Cardiac atrium fibroblast (primary cell): ENCODE data around the gene CFAP61. TPM values are rescaled to one million over a fixed set of nuclear protein-coding genes. Genes with fewer than 3 reads are reported as not detected.

Experiments used
- total RNA-seq: library from RNA; depleted of rRNA; stranded (reverse); fragments of >200 nt; gene quantifications from 2 replicates; pipeline ENCODE4 v1.2.3, GENCODE V29; 2015

The CFAP61 gene, protein sequence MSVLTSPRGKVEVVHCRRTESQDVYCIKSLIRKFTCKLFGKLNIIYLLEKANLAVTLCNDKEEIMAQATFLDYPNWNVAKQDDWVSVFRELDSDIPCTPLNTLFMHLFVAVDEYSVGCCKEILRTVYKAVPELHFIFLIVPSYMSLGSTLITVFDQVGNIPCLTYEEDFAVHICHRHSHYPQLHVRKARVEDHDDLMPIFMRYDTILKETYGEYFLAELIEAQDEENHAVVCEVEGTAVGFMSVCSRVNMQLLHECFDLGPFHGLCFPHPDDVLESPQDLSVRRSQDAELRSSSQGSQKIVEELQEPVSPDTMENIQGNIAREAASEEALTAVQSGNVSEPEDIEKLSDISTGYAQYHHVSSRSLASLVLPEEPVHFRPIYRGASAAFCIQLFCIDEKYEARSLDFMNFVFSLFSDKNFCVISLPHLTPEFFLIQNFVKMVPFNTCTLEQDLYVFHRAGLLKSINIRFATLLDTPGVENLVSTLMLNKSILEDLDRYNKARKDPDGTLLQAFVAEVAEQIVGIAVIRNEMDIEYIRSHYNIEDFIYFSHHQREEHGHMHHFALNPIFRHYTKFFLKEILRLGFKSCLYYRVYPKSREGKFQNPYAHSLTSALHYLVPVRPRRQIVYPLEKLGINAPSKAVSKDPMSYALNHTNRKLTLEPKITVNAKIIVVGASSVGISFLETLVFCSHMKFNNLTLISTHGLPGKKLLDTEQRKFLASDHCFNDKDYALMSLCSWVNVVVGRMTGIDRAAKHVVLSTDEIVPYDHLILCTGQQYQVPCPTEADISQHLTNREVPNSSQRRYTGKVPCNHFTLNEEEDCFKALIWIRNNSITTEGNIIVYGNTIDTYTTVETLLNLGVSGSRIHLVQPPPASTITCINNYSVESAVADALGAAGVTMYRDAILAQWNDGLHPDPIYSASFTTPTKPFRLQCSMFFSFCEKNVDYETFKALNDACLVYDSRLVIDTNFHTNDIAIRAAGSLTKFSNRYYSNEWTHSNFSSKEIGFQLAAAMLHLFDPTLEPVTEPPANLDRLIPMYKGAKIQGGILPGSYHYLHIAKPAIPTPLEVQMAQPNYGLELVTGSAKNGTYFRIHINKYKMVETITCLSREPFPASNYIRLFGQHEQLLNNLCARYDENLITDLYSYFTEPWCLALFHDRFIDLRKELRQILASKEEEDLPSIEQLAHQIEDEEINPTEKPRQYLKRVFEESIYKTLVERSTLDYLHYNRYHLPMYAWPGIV
- total RNA-seq: not detected in 2 replicates

DNA sequence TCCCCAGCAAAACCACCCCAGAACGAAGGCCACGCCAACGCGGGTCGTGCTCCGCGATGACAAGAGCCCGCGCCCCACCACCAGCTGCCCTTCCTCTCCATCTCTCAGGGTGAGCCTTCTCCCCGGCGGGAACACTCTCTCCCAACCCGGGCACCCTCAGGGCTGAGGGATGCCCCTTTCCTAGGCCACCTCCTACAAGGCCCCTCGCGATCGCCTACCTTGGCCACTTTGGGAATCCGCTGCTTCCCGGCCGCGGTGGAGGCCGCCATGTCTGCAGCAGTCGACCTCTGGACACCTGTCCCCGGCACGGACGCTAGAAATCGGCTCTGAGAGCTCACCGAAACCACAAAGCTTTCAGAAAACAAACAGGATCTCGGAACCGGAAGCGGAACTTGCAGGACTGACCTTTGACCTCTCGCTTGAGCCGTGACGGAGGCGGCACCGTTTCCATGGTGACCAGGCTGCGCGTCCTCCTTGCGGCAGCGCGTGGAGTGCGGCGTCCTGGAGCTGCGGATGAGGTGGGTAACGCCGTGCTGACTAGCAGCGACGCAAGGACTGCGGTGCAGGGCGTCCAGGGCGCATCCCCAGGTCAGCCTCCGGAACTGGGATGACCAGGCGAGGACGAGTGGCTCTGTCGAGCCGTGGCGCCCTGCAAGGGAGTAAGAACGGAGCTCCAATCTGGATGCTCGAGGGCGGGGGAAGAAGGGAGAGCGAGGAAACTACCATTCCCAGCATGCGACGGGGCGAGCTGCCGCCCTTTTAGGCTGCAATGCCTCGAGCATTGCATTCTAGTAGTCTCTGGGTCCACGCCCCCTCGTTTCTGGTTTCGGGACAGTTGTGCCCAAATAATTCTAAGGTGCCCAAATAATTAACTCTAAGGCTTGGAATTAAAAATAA lies at the start of gene CFAP61, which contains the start of gene CRNKL1:
Gene CFAP61 (plus strand): TSS at position 459 of the 897 bp plus-strand sequence. CDS start 4,122 bp downstream, outside the sequence.
Gene CRNKL1 (minus strand): TSS at position 393 of the 897 bp plus-strand sequence. CDS start 124 bp downstream, at position 269.

DNA sequence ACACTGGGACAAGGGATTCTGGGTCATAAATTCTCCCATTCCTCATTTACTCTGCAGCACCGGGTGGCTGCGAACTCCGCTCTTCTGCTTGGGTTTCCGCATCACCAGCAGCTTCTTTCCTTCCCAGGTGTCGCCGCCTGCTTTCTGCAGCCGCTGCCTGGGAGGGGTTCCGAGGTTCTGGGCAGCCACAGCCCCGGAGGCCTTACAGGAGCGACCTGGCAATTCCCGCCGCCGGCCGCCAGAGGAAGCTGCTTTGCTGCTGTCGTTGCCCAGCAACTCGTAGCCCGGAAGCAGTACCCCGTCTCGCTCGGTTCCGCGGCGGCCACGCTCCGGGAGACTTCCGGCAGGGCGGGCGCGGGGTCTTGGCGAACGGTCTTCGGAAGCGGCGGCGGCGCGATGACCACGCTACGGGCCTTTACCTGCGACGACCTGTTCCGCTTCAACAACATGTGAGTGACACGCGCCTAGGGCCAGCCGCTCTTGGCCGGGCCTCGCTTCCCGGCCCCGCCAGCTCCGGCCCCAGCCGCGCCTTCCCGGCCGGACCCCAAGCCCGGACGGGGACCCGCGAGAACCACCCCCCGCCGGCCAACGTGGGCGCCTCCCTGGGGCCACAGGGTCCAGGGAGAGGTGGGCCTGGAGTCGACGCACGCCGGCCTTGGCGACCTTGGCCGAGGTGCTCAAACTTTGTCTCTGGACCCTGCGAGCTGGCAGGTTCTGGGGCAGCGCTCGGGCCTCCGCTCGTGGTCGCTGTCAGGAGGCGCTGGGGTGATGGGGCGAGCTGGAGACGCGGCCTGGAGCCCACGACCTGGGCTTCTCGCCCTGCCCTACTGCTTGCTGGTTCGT lies 35.1 kb upstream of the CFAP61 start, which contains the start of gene NAA20:
Gene NAA20 (plus strand): TSS at position 362 of the 843 bp plus-strand sequence. CDS start 35 bp downstream, at position 397.

DNA sequence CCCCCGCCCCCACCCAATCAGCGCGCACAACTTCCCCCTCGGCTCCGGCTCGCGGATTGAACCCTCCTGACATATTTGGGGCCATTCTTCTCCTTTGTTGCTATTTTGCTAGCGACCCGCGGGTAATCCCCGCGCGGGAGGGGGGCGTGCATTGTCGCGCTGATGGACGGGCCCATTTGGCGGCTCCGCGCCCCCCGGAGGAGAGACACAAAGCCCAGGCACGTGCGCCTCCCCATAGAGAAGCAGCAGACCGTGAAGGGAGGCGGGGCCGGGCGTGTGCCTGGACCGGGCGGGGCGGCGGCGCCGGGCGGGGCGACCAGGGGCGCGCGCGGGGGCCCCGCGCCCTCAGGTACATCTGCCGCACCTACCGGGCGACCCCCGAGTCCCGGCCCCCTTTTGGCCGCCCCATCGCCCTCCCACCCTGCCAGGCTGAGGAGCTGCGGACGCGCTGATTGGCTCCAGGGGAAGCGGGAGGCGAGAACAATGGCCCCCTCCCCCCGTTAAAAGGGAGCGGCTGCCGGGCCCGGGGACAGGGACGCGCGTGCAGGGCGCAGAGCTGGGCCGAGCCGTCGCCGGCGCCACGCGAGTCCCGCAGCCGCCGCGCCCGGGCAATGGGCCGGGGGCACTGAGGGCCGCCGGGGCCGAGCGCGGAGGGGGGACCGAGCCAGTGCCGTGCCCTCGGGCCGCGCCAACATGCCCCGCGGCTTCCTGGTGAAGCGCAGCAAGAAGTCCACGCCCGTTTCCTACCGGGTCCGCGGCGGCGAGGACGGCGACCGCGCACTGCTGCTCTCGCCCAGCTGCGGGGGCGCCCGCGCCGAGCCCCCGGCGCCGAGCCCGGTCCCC lies 315.5 kb downstream of the CFAP61 start, which contains the start of gene INSM1:
Gene INSM1 (plus strand): TSS at position 530 of the 843 bp plus-strand sequence. CDS start 164 bp downstream, at position 694.

Other genes with a start within 250 kb of the CFAP61 start
- gene NAA20, start 35.2 kb upstream of the CFAP61 start, total RNA-seq: 29.1 and 29.5 TPM in 2 replicates
- 12.3 and 18.1 TPM in 2 replicates for gene CRNKL1, start 66 bp upstream of the CFAP61 start, total RNA-seq